ENCODE results near the gene STMN1.

STMN1 gene

GRCh38 chr1:25867210-25867991 lies 38.8 kb downstream of the STMN1 start:
- no peak for DNase-seq

GRCh38 chr1:25866288-25866687 lies 39.9 kb downstream of the STMN1 start:
- no peak for DNase-seq

GRCh38 chr1:25864434-25864833 lies 41.8 kb downstream of the STMN1 start:
- DNase-seq: no peak

GRCh38 chr1:25863486-25864262 lies 42.5 kb downstream of the STMN1 start:
- DNase-seq: no peak

GRCh38 chr1:25862785-25863485 lies 43.3 kb downstream of the STMN1 start:
- no peak for DNase-seq

GRCh38 chr1:25861316-25862286 lies 44.6 kb downstream of the STMN1 start:
- no peak for DNase-seq

- DNase-seq: peak; percentile 86
Observed at GRCh38 chr1:25858906-25859789, 47.1 kb downstream of the STMN1 start, which contains the start of gene AUNIP. TSS of gene AUNIP (minus strand) at chr1:25859457. CDS start at chr1:25859357, 100 bp downstream.

GRCh38 chr1:25858494-25858893 lies 47.7 kb downstream of the STMN1 start:
- DNase-seq: no peak

- no peak for DNase-seq
Observed at GRCh38 chr1:25856856-25857255, 49.4 kb downstream of the STMN1 start.

GRCh38 chr1:25854554-25854953 lies 51.7 kb downstream of the STMN1 start:
- DNase-seq: no peak

Data from fibroblast of upper back skin (primary cell).